ENCODE measurements around the gene VSIG8. TPM values are rescaled to one million over a fixed set of nuclear protein-coding genes. Genes with fewer than 3 reads are reported as not detected.

The VSIG8 gene
- total and polyA plus RNA-seq, 2 of the 8 experiments (the other 6 are each of a cell fraction or from before 2014, with no cell fraction given), result not detected

DNA sequence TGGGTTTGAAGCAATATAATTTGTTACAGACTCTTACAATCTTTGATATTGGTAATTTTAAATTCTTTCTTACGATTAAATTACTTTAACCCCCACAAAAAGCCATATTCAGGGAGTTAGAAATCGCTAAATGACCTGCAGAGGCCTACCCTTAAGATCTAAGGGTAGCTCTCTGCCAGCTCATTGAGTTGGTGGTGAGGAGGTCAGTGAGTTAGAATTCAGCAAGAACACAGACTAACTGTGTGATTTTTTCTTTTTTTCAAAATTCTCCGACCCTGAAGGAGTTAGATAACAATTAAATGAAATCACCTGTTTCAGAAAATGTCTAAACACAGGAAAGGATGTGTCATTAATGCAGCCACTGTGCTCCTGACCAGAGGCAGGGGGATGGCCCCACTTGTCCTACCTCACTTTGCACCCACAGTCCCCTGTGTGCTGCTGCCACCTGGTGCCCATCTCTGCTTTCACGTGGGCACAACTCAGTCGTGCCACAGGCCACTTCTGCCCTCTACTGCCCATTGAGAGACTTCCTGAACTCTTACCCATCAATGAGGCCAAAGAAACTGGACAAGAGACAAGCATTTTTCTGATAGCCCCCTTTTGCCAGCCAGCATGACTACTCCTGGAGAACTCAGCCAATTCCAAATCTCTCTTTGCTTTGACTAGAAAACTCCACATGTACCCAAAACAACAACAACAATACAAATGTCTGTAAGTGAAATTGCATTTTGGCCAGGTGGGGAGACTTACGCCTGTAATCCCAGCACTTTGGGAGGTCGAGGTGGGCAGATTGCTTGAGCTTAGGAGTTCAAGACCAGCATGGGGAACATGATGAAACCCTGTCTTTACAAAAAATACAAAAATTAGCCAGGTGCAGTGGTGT lies 29.1 kb upstream of the VSIG8 start (continued):
- TF ChIP-seq FOSL1 (IDR thresholded peaks at IDR 0.05; ENCODE audit: insufficient read depth, low read depth, low read length), result no peak
- no peak for TF ChIP-seq RFX5 (IDR thresholded peaks at IDR 0.05; ENCODE audit: borderline replicate concordance, low read depth, low read length)
- TF ChIP-seq CHD2 (IDR thresholded peaks at IDR 0.05; ENCODE audit: low read length), result no peak
- no peak for TF ChIP-seq PHF8 (conservative IDR thresholded peaks at IDR 0.05; ENCODE audit: low read depth, low read length)
- TF ChIP-seq TAF7 (optimal IDR thresholded peaks at IDR 0.05; ENCODE audit: borderline replicate concordance, low read depth, low read length), result no peak
- TF ChIP-seq KDM4A (IDR thresholded peaks at IDR 0.05; ENCODE audit: low read depth, low read length, severe bottlenecking), result no peak
- no peak for TF ChIP-seq TAF1 (IDR thresholded peaks at IDR 0.05; ENCODE audit: low read depth, low read length)
- no peak for TF ChIP-seq CBX5 (IDR thresholded peaks at IDR 0.05; ENCODE audit: low read depth, low read length)
- no peak for TF ChIP-seq CBX8 (IDR thresholded peaks at IDR 0.05; ENCODE audit: borderline replicate concordance, low read depth, low read length)
- peak; percentile 54; the same call in 1 of the 2 replicates for TF ChIP-seq CREB1 (IDR thresholded peaks at IDR 0.05)
- TF ChIP-seq SAP30 (IDR thresholded peaks at IDR 0.05; ENCODE audit: insufficient read depth, insufficient replicate concordance, low read length), result no peak
- no peak; the same call in 1 of the 2 replicates for TF ChIP-seq JUND (IDR thresholded peaks at IDR 0.05; ENCODE audit: low read length)
- TF ChIP-seq NRF1 (IDR thresholded peaks at IDR 0.05; ENCODE audit: low read depth, low read length), result no peak
- TF ChIP-seq NANOG (IDR thresholded peaks at IDR 0.05; ENCODE audit: insufficient read depth, low read depth, low read length, poor library complexity, severe bottlenecking), result no peak
- TF ChIP-seq SP2 (IDR thresholded peaks at IDR 0.05; ENCODE audit: low read length), result no peak
- no peak for TF ChIP-seq GABPA (IDR thresholded peaks at IDR 0.05; ENCODE audit: borderline replicate concordance, insufficient read depth, low read length)
- no peak for TF ChIP-seq BCL11A (IDR thresholded peaks at IDR 0.05; ENCODE audit: low read depth in 2 of 2, low read length in 2 of 2)
- TF ChIP-seq ZNF274 (IDR thresholded peaks at IDR 0.05; ENCODE audit: borderline replicate concordance, extremely low read depth, low read length), result no peak
- TF ChIP-seq SP4 (IDR thresholded peaks at IDR 0.05; ENCODE audit: low read length), result no peak
- TF ChIP-seq, protein P1, sequence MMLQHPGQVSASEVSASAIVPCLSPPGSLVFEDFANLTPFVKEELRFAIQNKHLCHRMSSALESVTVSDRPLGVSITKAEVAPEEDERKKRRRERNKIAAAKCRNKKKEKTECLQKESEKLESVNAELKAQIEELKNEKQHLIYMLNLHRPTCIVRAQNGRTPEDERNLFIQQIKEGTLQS (IDR thresholded peaks at IDR 0.05; ENCODE audit: insufficient read depth, low read depth, low read length), result peak; percentile 72
- no peak for TF ChIP-seq CEBPB (IDR thresholded peaks at IDR 0.05; ENCODE audit: low read depth, low read length)
